CD4-positive, alpha-beta T cell treated with Interleukin-10 for 1 hour (primary cell): ENCODE measurements around the gene MIGA2.
"Not testable (repeated sequence)": the region's sequence is repeated elsewhere in the genome, so short reads cannot be mapped to it uniquely, and the experiment has no call there.

Experiments
- DNase-seq: peaks from one replicate; pipeline ENCODE4 v3.0.0-alpha.2; 2020

MIGA2 gene

GRCh38 chr9:129011170-129011569 is 25.3 kb upstream of the MIGA2 start:
- DNase-seq: no peak

DNA sequence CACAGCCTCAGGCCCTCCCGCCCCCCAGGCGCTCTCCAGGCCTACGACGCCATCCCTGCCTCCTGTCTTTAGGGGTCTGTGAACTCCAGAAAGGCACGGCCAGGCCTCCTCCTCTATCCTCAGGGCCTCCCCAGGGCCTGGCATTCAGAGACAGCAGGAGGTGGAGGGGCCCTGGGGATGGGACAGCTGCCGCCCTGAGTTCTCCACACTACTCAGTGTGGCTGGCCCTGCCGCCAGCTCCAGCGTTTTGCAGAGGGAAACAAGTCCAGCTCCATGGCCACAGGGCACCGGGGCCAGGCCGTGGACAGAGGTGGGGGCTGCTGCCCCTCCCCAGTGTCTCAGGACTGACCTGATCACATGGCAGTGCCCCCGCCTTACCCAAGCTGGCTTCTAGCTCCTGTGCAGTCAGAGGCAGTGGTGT is 24.7 kb upstream of the MIGA2 start:
- DNase-seq: no peak

- no peak for DNase-seq
Measured at GRCh38 chr9:129012343-129012742, 24.1 kb upstream of the MIGA2 start.

DNA sequence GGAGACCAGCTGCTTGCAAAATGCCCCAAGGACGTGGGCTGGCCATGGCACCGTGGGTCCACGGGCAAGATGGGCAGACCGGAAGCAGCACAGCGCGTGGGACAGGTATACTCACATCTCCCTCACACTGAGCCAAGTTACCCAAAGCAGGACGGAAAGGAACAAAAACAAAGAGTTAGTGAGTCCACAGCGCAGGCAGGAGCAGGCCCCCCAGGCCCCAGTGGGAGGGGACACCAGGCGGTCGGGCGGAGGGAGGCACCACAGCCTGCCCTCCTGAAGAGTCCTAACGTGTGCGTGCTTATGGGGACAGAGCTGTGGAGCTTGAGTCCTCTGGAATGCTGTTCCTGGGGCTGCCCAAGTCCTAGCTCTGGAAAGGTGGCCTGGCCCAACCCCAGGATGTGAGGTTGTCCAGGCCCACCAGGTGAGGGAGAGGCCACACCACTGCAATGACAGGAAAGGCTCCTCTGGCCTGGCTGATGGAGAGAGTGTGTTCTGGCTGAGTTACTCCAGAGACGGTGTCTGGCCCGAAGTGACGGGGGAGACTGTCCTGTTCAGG is 23.5 kb upstream of the MIGA2 start:
- no peak for DNase-seq

GRCh38 chr9:129013674-129014073 is 22.8 kb upstream of the MIGA2 start:
- no peak for DNase-seq

GRCh38 chr9:129014124-129014523 is 22.3 kb upstream of the MIGA2 start:
- no peak for DNase-seq

DNA sequence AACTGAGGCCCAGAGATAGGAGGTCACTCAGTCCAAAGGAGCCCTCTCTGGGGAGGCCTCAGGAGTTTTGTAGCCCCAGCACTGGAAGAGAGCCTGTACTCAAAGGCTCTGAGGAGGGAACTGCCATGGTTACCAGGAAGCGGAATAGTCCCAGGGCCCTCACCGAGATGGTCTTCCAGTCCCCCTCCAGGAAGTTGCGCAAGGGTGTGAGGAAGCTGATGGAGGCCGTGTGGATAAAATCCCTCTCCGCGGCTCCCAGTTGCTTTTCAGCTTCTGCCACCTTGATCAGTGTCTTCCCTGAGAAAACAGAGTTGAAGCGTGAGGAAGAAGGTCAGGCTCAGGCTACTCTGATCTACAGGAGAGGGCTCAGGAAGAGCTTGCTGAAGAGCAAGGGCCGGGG is 21.8 kb upstream of the MIGA2 start:
- DNase-seq: no peak

DNA sequence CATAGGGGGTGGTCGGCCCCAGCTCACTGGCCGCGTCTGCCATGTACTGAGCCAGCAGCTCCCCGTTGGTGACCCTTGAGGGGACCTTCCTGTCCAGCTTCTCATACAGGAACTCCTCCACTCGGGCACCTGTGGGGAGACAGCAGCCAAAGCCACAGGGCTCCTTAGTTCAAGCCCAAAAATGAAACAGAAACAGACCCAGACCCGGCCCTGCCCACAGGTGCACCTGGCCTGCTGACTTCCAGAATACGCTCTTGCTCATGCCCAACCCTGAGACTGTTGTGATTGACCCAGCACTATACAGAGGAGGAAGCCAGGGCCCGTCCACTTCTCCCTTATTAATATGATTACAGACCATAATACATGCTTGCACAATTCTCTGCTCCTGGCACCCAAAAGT is 15.3 kb upstream of the MIGA2 start:
- no peak for DNase-seq

- no peak for DNase-seq
Measured at GRCh38 chr9:129022037-129022436, 14.4 kb upstream of the MIGA2 start.

GRCh38 chr9:129023036-129023907 is 13.2 kb upstream of the MIGA2 start:
- no peak for DNase-seq

DNA sequence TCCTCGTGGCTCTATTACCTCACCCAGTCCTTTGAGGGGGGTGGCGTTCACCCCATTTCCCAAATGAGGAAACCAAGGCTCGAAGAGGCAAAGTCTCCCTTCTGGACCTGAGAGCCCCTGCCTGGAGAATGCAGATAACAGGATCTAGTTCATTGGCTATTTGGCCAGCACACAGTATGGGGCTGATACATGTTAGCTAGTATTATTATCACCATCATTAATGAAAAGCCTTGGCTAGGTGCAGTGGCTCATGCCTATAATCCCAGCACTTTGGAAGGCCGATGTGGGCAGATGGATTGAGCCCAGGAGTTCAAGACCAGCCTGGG is 12.6 kb upstream of the MIGA2 start:
- DNase-seq: no peak

GRCh38 chr9:129026442-129027223 is 9.8 kb upstream of the MIGA2 start:
- no peak for DNase-seq

- DNase-seq: no peak
Measured at GRCh38 chr9:129027224-129027684, 9.2 kb upstream of the MIGA2 start.

DNA sequence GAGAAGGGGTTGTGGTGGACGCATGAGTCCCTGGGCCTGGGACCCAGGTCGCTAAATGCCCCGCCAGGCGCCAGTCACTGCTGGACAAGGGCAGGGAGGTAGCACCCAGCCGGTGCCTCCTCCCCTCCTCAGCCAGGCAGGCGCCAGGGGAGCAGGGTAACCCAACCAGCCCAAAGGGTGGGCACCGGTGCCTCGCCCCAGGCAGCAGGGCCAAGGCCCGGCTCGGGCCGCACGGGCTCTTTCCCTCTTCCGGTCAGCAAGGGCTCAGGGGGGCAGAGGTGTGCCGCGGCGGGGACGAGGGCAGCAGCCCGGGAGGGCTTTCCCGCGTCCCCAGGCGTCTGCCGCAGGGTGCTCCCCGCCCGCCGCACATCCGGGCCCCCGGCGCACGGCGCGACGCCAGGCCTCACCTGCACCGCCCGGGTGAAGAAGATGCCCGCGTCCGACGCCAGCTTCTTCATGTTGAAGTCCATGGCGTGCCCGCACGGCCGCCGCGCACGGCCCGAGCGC is 8.7 kb upstream of the MIGA2 start:
- DNase-seq: peak; percentile 80

- peak; percentile 94 for DNase-seq
Measured at GRCh38 chr9:129028192-129028966, 8.0 kb upstream of the MIGA2 start, which contains the start of gene SH3GLB2. Gene SH3GLB2, minus strand, starts transcription at chr9:129028331. Its CDS starts 177 bp downstream, at chr9:129028154.

GRCh38 chr9:129030191-129030590 is 6.2 kb upstream of the MIGA2 start:
- no peak for DNase-seq

DNA sequence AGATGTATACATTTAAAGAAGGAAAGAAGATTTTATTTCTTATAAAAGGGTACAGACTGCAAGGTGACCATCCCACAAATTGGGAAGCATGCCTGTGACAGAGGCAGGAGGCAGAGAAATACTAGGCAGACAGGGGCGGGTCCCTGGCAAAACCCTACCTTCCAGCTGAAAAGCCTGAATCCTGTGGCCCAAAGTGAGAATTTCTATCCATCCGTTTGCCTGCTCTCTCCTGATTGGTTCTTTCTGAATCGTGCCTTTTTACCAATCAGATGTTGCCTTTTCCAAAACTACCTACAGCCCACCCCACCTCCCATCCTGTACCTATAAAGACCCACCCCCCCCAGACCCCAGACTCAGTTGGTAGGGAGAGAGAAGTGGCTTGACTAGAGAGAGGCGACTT is 4.9 kb upstream of the MIGA2 start:
- no peak for DNase-seq

DNA sequence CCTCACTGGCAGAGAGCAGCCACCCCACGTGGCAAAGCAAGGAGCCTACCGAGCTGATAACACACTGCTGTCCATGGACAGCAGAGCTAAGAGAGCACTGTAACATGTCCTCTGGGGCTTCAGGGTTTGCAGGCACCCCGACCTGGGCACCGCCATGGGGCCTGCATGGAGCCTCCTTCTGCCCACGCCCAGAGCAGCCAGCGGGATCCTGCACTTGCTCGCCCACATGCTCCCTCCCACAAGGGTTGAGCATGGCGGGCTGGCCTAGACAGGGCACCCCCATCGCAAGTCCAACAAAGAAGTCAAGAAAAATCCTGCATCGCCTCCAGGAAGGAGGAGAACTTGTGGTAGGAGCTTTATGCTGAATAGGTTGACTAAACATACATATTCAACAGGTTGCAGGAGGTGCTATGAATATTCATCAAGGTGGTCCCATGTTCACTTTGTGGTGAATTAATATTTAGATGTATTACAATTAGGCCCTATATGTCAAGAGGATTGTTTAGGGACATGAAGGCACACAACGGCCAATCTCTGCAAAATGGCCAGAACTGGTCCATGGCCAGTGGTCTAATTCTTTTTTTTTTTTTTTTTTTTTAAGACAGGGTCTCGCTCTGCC is 3.8 kb upstream of the MIGA2 start:
- no peak for DNase-seq

DNA sequence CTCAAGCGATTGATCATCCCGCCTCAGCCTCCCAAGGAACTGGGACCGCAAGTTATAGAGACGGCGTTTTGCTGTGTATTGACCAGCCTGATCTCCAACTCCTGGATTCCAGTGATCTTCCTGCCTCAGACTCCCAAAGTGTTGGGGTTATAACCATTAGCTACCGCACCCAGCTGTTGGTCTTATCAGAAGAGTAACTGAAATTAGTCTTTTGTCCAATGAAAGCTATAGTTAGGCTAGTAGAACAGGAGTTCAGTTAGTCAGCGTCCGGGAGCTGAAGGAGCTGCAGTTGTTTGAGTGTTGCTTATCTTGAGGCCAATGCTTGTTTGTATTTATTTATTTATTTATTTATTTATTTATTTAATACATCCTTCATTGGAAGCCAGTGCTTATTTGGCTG is 3.2 kb upstream of the MIGA2 start:
- no peak for DNase-seq

DNA sequence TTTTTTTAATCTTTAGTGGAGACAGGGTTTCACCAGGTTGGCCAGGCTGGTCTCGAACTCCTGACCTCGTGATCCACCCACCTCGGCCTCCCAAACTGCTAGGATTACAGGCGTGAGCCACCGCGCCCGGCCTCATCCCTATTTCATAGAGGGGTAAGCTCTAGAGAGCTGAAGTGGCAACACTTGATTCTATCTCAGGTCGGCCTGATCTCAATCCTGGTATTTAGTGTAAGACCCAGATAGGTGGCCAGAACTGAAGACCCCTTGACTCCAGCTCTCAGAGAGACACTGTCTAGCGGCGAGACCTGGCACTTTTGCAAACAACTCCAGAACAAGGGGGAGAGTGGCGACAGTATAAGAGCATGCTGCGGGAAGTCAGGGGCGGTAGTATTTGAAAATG is 588 bp upstream of the MIGA2 start:
- not testable (repeated sequence) for DNase-seq

DNA sequence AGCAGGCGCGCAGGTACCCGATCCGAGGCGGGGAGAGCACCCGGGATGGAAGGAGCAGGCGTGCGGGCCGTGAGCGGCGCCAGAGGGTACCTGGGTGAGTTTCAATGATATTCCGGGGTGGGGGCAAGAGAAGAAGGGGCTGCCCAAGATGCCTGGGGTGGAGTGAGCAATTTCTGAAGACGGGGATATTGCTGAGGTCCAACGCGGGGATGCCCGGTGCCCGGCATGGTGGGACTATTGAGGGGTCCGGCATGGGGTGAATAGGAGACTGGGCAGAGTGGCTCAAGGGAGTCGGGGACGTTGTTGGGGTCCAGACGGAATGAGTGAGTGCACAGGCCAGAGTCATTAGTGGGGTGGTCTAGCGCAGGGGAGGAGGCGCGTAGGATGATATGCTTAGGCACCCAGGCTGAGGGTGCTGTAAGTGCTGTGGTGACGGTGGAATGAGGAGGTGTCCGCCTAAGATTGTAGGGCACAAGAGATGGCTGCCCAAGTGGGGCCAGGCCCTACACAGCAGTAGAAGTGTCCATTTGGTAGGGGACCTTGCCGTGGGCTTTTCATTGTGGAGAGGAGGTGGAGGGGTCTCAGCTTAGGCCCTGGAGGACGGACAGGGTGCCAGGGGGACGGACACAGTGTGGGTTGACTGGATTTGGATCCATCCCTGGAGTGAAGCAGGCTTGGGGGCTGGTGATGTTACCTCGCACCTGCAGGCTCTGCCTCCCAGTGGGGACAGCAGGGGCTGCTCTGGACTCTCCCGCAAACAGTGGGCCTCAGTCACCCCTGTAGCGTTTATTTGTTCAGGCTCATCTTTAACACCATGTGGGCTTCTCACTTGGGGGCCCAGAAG is 719 bp downstream of the MIGA2 start:
- DNase-seq: no peak
